ENCODE results near the gene CDH23.

Gene CDH23

DNA sequence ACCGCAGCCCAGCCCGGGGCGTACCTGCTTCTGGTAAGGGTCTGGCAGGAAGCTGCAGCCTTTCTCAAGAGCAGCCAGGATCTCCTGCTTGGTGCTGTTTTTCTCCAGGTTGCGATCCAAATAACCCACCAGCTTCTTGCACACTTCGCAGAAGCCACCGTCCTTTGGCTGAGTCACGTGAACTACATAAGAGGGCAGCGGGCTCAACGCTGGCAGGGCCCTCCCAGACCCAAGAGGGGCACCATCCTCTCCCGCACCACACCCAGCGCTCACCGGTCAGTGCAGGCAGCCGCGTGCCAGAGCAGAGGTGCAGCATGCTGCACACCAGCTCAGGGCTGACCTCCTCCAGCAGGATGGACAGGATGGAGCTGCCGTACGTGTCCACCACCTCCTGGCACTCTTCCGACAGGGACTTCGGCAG lies 422.7 kb downstream of the CDH23 start:
- TF ChIP-seq HDGF (IDR thresholded peaks at IDR 0.05; ENCODE audit: borderline replicate concordance): no peak
- TF ChIP-seq ARNT (IDR thresholded peaks at IDR 0.05): no peak
- no peak for TF ChIP-seq NFRKB (IDR thresholded peaks at IDR 0.05)
- no peak for TF ChIP-seq BHLHE40 (IDR thresholded peaks at IDR 0.05; ENCODE audit: borderline replicate concordance)
- TF ChIP-seq ZNF384 (IDR thresholded peaks at IDR 0.05): no peak
- no peak for TF ChIP-seq SUZ12 (IDR thresholded peaks at IDR 0.05)
- no peak for TF ChIP-seq FOXM1 (IDR thresholded peaks at IDR 0.05; ENCODE audit: borderline replicate concordance)
- TF ChIP-seq FOXK2 (IDR thresholded peaks at IDR 0.05): no peak
- no peak for TF ChIP-seq CTBP1 (IDR thresholded peaks at IDR 0.05; ENCODE audit: borderline replicate concordance)
- TF ChIP-seq TARDBP (IDR thresholded peaks at IDR 0.05): no peak
- CTCF ChIA-PET: no interaction called here
- DNase-seq (ENCODE audit: extremely low spot score): no peak
- POLR2A ChIA-PET: no interaction called here

DNA sequence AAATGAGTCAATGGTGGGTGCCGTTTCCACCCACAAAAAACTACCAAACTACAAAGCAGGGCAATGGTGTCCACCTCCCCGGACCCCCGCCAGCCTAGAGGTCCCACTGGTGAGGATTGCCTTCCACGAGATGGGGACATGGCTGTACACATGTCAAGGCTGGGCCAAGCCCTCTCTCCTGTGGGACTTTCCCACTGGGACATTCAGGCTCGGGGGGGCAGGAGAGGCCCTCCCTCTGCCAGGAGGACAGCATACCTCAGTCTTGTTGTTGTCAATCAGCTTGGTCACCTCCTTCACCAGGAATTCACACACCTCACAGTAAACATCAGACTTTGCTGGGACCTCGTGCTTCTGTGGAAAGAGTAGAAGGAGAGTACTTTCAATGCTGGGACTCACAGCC lies 423.3 kb downstream of the CDH23 start:
- no peak for DNase-seq (ENCODE audit: extremely low spot score)
- ChIA-PET POLR2A (no interaction called here), CTCF (no interaction called here)
- TF ChIP-seq FOXA1 (IDR thresholded peaks at IDR 0.05) (no peak), ZNF384 (IDR thresholded peaks at IDR 0.05) (no peak), CTBP1 (IDR thresholded peaks at IDR 0.05; ENCODE audit: borderline replicate concordance) (no peak)

DNA sequence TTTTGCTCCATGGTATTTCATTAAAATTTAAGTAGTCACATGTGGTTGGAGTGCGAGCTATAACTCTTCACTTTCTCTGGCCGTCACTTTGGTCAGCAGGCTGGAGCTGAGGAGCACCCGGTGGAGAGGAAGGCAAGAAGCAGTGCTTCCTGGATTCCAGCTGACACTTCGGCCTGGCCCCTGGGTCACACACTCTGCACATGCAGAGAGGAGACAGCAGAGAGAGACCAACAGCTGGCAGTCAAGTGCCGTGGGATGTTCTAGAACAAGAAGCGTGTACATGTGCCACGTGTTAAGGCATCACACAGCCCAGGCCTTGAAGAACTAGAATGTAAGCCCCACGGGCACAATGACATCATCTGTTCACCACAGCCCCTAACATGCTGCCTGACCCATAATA lies 424.2 kb downstream of the CDH23 start:
- POLR2A ChIA-PET: interaction anchor here (0.9 kb wide), 1 partner anchor 30 kb away, joined by 4 read pairs; the partner anchor contains the start of gene PSAP
- CTCF ChIA-PET: no interaction called here
- no peak for DNase-seq (ENCODE audit: extremely low spot score)
- TF ChIP-seq ZNF384 (IDR thresholded peaks at IDR 0.05): no peak
- TF ChIP-seq TARDBP (IDR thresholded peaks at IDR 0.05): no peak
- TF ChIP-seq HDGF (IDR thresholded peaks at IDR 0.05; ENCODE audit: borderline replicate concordance): no peak

DNA sequence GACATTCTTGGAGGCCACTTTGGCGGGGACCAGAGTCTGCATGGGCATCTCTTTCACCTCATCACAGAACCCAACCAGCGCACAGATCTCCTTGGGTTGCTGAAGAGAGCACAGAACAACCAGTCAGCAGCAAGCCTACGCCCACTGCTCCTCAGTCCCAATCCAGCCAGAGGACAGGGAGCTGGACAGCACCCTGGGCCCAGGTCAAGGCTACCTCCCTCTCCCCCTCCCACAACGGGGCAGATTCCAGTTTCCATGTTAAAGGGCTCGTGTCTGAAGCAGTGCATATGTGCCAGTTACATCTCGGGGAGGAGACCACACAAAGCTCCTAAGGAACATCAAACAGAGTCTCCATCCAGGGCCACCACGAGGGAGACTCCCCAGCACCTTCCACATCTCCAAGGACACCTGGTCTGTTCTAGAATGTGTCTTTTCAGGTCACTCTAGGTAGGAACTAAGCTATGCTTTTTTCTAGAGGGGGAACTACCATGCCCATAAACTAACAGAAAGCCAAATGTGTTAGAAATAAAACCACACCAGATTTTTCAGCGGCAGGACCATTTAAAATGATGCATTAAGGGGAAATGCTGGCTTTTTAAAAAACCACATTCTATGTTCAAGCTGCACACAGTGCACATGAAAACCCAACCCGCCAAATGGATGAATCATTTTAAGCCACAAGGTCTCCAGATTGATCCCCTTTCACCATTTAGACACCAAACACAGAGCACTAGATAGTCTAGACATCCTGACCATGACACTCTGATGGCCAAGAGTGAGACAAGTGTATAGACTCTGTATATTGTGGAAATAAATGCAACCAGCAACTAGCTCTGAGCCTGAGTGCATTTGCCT lies 425.4 kb downstream of the CDH23 start:
- TF ChIP-seq FOXK2 (IDR thresholded peaks at IDR 0.05): no peak
- no peak for TF ChIP-seq LEF1 (IDR thresholded peaks at IDR 0.05; ENCODE audit: borderline replicate concordance)
- no peak for TF ChIP-seq BHLHE40 (IDR thresholded peaks at IDR 0.05; ENCODE audit: borderline replicate concordance)
- no peak for TF ChIP-seq ARNT (IDR thresholded peaks at IDR 0.05)
- ChIA-PET POLR2A (no interaction called here), CTCF (interaction anchor here (1.0 kb wide), 1 partner anchor 15 kb away, joined by 3 read pairs; no protein-coding TSS in a partner anchor)
- no peak for DNase-seq (ENCODE audit: extremely low spot score)

DNA sequence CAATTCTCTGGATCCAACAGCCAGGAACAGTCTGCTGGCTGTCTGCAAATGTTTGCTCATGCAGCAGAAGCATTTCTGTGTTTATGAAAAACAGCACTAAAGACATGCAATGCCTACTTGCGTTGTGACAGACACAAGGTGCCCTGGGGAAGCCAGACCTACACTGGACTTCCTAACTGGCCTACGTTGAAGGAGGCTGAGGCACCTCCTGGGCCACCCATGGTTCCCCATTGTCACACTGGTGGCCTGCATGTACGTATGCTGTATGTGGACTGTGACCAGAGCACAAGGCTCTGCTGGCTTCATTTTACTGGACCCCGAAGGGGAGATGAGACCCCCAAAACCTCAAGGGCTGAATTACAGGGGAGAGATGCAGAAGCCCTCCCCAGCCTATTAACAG lies 426.6 kb downstream of the CDH23 start:
- POLR2A ChIA-PET: no interaction called here
- DNase-seq (ENCODE audit: extremely low spot score): no peak
- CTCF ChIA-PET: interaction anchor here (0.6 kb wide), 1 partner anchor 460 kb away, joined by 5 read pairs; no protein-coding TSS in a partner anchor
- no peak for TF ChIP-seq HDGF (IDR thresholded peaks at IDR 0.05; ENCODE audit: borderline replicate concordance)
- TF ChIP-seq L3MBTL2 (conservative IDR thresholded peaks at IDR 0.05): no peak
- no peak for TF ChIP-seq ARNT (IDR thresholded peaks at IDR 0.05)
- TF ChIP-seq BHLHE40 (IDR thresholded peaks at IDR 0.05; ENCODE audit: borderline replicate concordance): no peak
- no peak for TF ChIP-seq FOXM1 (IDR thresholded peaks at IDR 0.05; ENCODE audit: borderline replicate concordance)
- no peak for TF ChIP-seq SP1 (IDR thresholded peaks at IDR 0.05)
- TF ChIP-seq ELF4 (IDR thresholded peaks at IDR 0.05): no peak
- TF ChIP-seq CTBP1 (IDR thresholded peaks at IDR 0.05; ENCODE audit: borderline replicate concordance): no peak
- no peak for TF ChIP-seq ZNF384 (IDR thresholded peaks at IDR 0.05)
- TF ChIP-seq LEF1 (IDR thresholded peaks at IDR 0.05; ENCODE audit: borderline replicate concordance): no peak
- TF ChIP-seq SUZ12 (IDR thresholded peaks at IDR 0.05): no peak
- no peak for TF ChIP-seq TARDBP (IDR thresholded peaks at IDR 0.05)
- TF ChIP-seq, protein P1, sequence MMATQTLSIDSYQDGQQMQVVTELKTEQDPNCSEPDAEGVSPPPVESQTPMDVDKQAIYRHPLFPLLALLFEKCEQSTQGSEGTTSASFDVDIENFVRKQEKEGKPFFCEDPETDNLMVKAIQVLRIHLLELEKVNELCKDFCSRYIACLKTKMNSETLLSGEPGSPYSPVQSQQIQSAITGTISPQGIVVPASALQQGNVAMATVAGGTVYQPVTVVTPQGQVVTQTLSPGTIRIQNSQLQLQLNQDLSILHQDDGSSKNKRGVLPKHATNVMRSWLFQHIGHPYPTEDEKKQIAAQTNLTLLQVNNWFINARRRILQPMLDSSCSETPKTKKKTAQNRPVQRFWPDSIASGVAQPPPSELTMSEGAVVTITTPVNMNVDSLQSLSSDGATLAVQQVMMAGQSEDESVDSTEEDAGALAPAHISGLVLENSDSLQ (IDR thresholded peaks at IDR 0.05): no peak
- no peak for TF ChIP-seq NFRKB (IDR thresholded peaks at IDR 0.05)
- no peak for TF ChIP-seq FOXK2 (IDR thresholded peaks at IDR 0.05)
- no peak for TF ChIP-seq FOXA1 (IDR thresholded peaks at IDR 0.05)

DNA sequence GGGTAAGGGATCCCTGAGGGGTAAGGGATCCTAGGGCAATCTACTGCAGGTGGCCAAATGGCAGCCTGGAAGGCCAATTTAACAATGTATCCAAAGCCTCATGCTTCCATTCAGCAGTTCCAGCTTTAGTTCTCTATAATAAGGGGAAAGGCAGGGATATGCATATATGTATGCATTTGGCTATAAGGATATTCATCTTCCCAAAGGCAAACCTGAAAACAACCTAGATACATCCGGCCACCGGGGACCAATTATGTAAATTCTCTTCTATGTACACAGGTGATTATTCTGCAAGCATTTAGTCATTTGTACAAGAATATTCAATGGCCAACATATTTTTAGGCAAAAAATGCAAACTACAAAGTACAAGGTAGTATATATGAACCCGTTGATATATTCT lies 427.6 kb downstream of the CDH23 start:
- POLR2A ChIA-PET: no interaction called here

More for the DNA sequence above, 427.6 kb downstream of the CDH23 start:
- DNase-seq (ENCODE audit: extremely low spot score): no peak
- CTCF ChIA-PET: interaction anchor here (1.1 to 1.6 kb wide), 2 partner anchors 70 to 72 kb away, joined by 3 to 8 read pairs; no protein-coding TSS in a partner anchor
- TF ChIP-seq BHLHE40 (IDR thresholded peaks at IDR 0.05; ENCODE audit: borderline replicate concordance) (no peak), SUZ12 (IDR thresholded peaks at IDR 0.05) (no peak), FOXA1 (IDR thresholded peaks at IDR 0.05) (no peak), CTBP1 (IDR thresholded peaks at IDR 0.05; ENCODE audit: borderline replicate concordance) (no peak), FOXK2 (IDR thresholded peaks at IDR 0.05) (no peak), LEF1 (IDR thresholded peaks at IDR 0.05; ENCODE audit: borderline replicate concordance) (no peak), NFRKB (IDR thresholded peaks at IDR 0.05) (no peak), HDGF (IDR thresholded peaks at IDR 0.05; ENCODE audit: borderline replicate concordance) (no peak), L3MBTL2 (conservative IDR thresholded peaks at IDR 0.05) (no peak), ELF4 (IDR thresholded peaks at IDR 0.05) (no peak)
- TF ChIP-seq, protein P1 (IDR thresholded peaks at IDR 0.05): no peak

Data from HEK293T (cell line).